DMS114 treated with DMSO at 0.1 percent for 48 hours (cell line): ENCODE results near the gene PKNOX2.

Source experiments
- DNase-seq: peaks from one replicate; lab custom pipeline; 2025; ENCODE audit not compliant: unreplicated experiment; lab: John Stamatoyannopoulos, UW

PKNOX2 gene

GRCh38 chr11:125306476-125306875 lies 141.9 kb downstream of the PKNOX2 start:
- DNase-seq: no peak

- DNase-seq: no peak
Measured at GRCh38 chr11:125308246-125308645, 143.7 kb downstream of the PKNOX2 start.

GRCh38 chr11:125312391-125312790 lies 147.8 kb downstream of the PKNOX2 start:
- no peak for DNase-seq

- no peak for DNase-seq
Measured at GRCh38 chr11:125312812-125313211, 148.3 kb downstream of the PKNOX2 start.

- no peak for DNase-seq
Measured at GRCh38 chr11:125313271-125314219, 149.0 kb downstream of the PKNOX2 start.

- no peak for DNase-seq
Measured at GRCh38 chr11:125314276-125315078, 149.9 kb downstream of the PKNOX2 start.

GRCh38 chr11:125315079-125315740 lies 150.7 kb downstream of the PKNOX2 start:
- DNase-seq: no peak

- no peak for DNase-seq
Measured at GRCh38 chr11:125317416-125317815, 152.9 kb downstream of the PKNOX2 start.

GRCh38 chr11:125319649-125320048 lies 155.1 kb downstream of the PKNOX2 start:
- no peak for DNase-seq

- DNase-seq: no peak
Measured at GRCh38 chr11:125320347-125321076, 156.0 kb downstream of the PKNOX2 start.

- DNase-seq: no peak
Measured at GRCh38 chr11:125322289-125322688, 157.7 kb downstream of the PKNOX2 start.

GRCh38 chr11:125325196-125325595 lies 160.6 kb downstream of the PKNOX2 start:
- DNase-seq: no peak

GRCh38 chr11:125326126-125326525 lies 161.6 kb downstream of the PKNOX2 start:
- DNase-seq: no peak

- DNase-seq: no peak
Measured at GRCh38 chr11:125327518-125328224, 163.1 kb downstream of the PKNOX2 start.

- no peak for DNase-seq
Measured at GRCh38 chr11:125328225-125328580, 163.7 kb downstream of the PKNOX2 start.

GRCh38 chr11:125329786-125330185 lies 165.2 kb downstream of the PKNOX2 start:
- DNase-seq: no peak

- no peak for DNase-seq
Measured at GRCh38 chr11:125330462-125331325, 166.1 kb downstream of the PKNOX2 start.

- DNase-seq: no peak
Measured at GRCh38 chr11:125331357-125332035, 166.9 kb downstream of the PKNOX2 start.

GRCh38 chr11:125332821-125333220 lies 168.3 kb downstream of the PKNOX2 start:
- no peak for DNase-seq
